ENCODE data around the gene RPS29.

GRCh38 chr14:49634547-49635334 is 48.6 kb upstream of the RPS29 start, which contains the start of gene DNAAF2:
- TF ChIP-seq, protein P1, sequence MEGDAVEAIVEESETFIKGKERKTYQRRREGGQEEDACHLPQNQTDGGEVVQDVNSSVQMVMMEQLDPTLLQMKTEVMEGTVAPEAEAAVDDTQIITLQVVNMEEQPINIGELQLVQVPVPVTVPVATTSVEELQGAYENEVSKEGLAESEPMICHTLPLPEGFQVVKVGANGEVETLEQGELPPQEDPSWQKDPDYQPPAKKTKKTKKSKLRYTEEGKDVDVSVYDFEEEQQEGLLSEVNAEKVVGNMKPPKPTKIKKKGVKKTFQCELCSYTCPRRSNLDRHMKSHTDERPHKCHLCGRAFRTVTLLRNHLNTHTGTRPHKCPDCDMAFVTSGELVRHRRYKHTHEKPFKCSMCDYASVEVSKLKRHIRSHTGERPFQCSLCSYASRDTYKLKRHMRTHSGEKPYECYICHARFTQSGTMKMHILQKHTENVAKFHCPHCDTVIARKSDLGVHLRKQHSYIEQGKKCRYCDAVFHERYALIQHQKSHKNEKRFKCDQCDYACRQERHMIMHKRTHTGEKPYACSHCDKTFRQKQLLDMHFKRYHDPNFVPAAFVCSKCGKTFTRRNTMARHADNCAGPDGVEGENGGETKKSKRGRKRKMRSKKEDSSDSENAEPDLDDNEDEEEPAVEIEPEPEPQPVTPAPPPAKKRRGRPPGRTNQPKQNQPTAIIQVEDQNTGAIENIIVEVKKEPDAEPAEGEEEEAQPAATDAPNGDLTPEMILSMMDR (IDR thresholded peaks at IDR 0.05): no peak
- TF ChIP-seq POLR2A (IDR thresholded peaks at IDR 0.05): no peak
- no peak for TF ChIP-seq EP300 (IDR thresholded peaks at IDR 0.05)

Data from ovary (tissue), 3 donors.